Stimulated activated effector memory CD8-positive, alpha-beta T cell treated with anti-CD3 and anti-CD28 coated beads, Interleukin-12 subunit alpha, Interleukin-12 subunit beta, amount 100 ng/mL, for 72 hours (primary cell): ENCODE data around the gene STXBP5.
A peak's percentile ranks its signal among the peaks of the same experiment; 100 is the strongest.

Source experiments
- ATAC-seq: fragments of 150-1000 bp; cut with Tn5 transposase; 2 replicates; pipeline ENCODE4 v1.10.0; 2021
- DNase-seq, 2 donors: peaks; one replicate each; pipeline ENCODE4 v3.0.0; 2021 to 2022; ENCODE audit warnings: low spot score in 2 of 2
- H3K27ac Mint-ChIP-seq: one replicate; pipeline ENCODE4 v1.8.0; 2022; ENCODE audit warnings: mild to moderate bottlenecking, mixed read lengths
- H3K36me3 Mint-ChIP-seq: one replicate; pipeline ENCODE4 v1.8.0; 2022; ENCODE audit warnings: mild to moderate bottlenecking, mixed read lengths
- H3K4me1 Mint-ChIP-seq: one replicate; pipeline ENCODE4 v1.8.0; 2022; ENCODE audit warnings: mixed read lengths
- H3K4me3 Mint-ChIP-seq: one replicate; pipeline ENCODE4 v1.8.0; 2022; ENCODE audit warnings: mild to moderate bottlenecking, mixed read lengths
- H3K9me3 Mint-ChIP-seq: one replicate; pipeline ENCODE4 v1.8.0; 2022; ENCODE audit warnings: mixed read lengths

The STXBP5 gene

DNA sequence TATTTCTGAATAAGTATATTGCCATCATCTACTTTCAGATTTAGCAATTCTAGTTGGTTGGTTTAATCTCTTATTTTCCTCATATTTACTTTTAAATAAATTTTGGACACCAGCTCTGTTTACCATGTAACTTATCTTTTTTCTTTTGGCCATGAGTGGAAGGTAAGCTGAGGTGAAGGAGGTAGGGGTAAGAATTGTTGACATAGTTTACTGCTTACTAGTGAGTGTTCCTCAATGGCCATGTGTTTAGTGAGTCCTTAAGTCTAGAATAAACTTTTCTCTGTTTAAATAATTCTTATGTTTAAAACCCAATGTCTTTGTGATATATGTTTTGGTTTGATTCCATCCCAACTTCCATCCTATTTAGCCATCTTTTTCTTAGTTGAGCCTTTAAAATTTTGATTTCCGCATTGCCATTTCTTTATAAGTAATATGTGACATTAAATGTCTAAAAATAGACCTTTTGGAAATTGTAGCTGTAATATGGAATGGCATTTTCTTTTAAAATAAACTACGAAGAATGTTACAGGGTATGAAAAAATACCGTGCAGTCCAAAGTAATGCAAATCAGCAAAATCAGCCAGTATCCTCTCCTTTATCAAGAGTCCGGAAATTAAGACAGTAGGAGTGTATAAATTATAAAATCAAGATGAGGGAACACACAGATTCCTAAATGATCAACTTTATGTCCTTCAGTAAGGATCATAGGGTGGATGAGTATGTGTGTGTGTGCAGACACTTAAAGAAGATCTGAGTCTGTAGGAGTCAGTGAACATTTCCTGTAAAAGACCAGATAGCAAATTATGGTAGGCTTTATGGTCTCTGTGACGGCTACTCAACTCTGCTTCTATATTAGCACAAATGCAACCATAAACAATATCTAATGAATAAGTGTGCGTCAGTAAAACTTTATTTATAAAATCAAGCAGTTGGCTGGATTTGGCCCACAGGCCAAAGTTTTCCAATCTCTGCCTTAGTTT is 10.3 kb downstream of the STXBP5 start:
- no peak for DNase-seq
- no peak for ATAC-seq
- Mint-ChIP-seq H3K4me1 (peaks cover 21% of the 10 kb centered on the region), H3K9me3 (no peaks in the 10 kb centered on the region), H3K27ac (no peak overlapping the region), H3K36me3 (peaks cover 37% of the 10 kb centered on the region), H3K4me3 (no peak overlapping the region)

DNA sequence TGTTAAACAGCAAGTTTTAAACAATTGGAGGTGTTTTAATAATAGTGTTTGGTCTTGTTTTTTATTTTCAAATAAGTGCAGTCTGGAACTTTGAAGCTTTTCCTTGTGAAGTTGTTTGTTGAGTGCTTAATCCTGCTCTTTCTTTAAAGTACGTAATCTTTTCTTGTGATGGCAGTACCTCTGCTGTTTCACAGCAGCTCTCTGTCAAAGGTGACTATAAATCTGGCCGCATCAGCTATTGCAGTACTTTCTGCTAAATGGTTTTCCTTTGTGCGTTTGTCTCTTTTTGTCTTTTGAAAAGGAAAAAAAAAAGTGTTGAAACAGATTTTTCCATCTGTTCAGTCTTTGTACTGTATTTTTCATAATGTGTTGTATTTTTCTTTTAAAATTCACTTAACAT is 12.7 kb downstream of the STXBP5 start:
- ATAC-seq (no peak), DNase-seq (no peak)
- Mint-ChIP-seq H3K9me3 (no peaks in the 10 kb centered on the region), H3K4me3 (no peak overlapping the region), H3K36me3 (peaks cover 43% of the 10 kb centered on the region), H3K27ac (no peak overlapping the region), H3K4me1 (peaks cover 26% of the 10 kb centered on the region)

DNA sequence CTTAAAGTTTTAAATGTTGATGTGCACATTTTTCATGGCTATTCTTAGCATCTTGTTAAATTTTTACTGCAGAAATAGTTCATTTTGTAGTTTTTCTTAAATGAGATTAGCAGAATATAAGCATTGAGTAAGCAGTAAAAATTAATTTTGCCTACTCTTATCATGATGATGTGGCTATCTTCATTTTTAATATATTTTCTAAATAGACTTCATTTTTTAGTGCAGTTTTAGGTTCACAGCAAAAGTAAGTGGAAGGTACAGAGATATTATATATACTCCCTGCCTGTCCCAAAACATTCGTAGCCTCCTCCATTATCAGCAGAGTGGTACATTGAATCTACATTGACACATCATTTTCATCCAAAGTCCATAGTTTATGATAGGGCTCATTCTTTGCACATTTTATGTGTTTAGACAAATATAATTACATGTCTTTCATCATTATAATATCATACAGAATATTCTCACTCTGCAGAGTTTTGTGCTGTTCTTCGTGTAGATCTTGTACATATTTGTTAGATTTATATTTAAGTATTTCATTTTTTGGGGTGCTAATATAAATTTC is 13.7 kb downstream of the STXBP5 start:
- no peak for DNase-seq
- ATAC-seq, result no peak
- no peaks in the 10 kb centered on the region for H3K9me3 Mint-ChIP-seq
- H3K27ac Mint-ChIP-seq, result no peak overlapping the region
- H3K4me3 Mint-ChIP-seq, result no peak overlapping the region
- H3K4me1 Mint-ChIP-seq, result peaks cover 31% of the 10 kb centered on the region
- peaks cover 53% of the 10 kb centered on the region for H3K36me3 Mint-ChIP-seq

DNA sequence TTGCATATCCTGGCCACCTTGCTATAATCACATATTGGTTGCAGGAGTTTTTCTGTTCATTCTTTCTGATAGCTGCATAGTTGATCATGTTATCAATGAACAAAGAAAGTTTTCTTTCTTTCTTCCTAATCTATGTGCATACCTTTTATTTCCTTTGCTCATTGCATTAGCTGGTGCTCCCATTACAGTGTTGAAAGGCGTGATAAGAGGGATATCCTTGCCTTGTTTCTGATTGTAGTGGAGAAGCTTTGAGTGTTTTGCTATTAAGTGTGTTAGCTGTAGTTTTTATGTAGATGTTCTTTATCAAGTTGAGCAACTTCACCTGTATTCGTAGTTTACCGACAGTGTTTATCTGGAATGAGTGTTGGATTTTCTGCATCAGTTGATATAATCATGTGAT is 14.6 kb downstream of the STXBP5 start:
- H3K27ac Mint-ChIP-seq, result no peak overlapping the region
- peaks cover 31% of the 10 kb centered on the region for H3K4me1 Mint-ChIP-seq
- ATAC-seq (no peak), DNase-seq (no peak)
- no peak overlapping the region for H3K4me3 Mint-ChIP-seq
- H3K36me3 Mint-ChIP-seq, result peaks cover 54% of the 10 kb centered on the region
- H3K9me3 Mint-ChIP-seq, result no peaks in the 10 kb centered on the region

DNA sequence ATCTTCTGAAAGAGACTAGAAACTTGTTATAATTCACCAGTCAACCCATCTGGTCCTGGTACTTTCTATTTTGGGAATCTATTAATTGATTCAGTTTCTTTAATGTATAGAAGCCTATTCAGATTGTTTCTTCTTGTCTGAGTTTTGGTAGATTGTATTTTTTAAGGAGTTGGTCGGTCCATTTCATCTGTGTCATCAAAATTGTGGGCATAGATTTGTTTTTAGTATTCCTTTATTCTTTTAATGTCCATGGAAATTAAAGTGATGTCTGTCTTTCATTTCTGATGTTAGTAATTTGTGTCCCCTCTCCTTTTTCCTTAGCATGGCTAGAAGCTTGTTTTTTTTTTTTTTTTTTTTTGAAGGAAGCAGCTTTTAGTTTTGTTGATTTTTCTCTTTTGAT is 15.2 kb downstream of the STXBP5 start:
- Mint-ChIP-seq H3K36me3 (peaks cover 56% of the 10 kb centered on the region), H3K9me3 (no peaks in the 10 kb centered on the region), H3K4me3 (no peak overlapping the region), H3K27ac (no peak overlapping the region), H3K4me1 (peaks cover 31% of the 10 kb centered on the region)
- ATAC-seq (no peak), DNase-seq (no peak)

DNA sequence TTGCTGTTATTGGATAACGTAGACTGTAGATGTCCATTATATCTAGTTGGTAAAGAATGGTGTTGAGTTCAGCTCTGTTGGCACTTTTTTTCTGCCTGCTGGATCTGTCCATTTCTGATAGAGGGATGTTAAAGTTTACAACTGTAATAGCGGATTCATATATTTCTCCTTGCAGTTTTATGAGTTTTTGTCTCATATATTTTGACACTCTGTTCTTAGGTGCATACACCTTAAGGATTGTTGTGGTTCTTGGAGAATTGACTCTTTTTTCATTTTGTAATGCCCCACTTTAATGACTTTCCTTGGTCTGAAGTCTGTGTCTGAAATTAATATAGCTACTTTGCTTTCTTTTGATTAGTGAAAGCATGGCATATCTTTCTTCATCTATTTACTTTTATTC is 16.1 kb downstream of the STXBP5 start:
- no peak for ATAC-seq
- no peak for DNase-seq
- Mint-ChIP-seq H3K27ac (no peak overlapping the region), H3K36me3 (peaks cover 60% of the 10 kb centered on the region), H3K4me3 (no peak overlapping the region), H3K4me1 (peaks cover 31% of the 10 kb centered on the region), H3K9me3 (no peaks in the 10 kb centered on the region)

DNA sequence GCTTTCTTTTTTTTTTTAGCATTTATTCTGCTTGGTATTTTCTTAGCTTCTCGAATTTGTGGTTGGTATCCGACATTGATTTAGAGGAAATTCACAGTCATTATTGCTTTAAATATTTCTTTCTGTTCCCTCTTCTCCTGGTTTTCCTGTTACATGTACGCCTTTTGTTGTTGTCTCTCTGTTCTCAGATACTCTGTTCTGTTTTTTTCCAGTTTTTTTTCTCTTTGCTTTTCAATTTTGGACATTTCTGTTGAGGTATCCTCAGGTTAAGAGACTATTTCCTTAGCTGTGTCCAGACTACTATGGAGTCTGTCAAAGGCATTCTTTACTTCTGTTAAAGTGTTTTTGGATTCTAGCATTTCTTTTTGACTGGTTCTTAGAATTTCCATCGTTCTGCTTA is 17.5 kb downstream of the STXBP5 start:
- Mint-ChIP-seq H3K9me3 (no peaks in the 10 kb centered on the region), H3K4me3 (no peak overlapping the region), H3K36me3 (peaks cover 60% of the 10 kb centered on the region), H3K4me1 (peaks cover 38% of the 10 kb centered on the region), H3K27ac (peak overlapping the region; percentile 40)
- DNase-seq, result no peak
- ATAC-seq, result no peak

DNA sequence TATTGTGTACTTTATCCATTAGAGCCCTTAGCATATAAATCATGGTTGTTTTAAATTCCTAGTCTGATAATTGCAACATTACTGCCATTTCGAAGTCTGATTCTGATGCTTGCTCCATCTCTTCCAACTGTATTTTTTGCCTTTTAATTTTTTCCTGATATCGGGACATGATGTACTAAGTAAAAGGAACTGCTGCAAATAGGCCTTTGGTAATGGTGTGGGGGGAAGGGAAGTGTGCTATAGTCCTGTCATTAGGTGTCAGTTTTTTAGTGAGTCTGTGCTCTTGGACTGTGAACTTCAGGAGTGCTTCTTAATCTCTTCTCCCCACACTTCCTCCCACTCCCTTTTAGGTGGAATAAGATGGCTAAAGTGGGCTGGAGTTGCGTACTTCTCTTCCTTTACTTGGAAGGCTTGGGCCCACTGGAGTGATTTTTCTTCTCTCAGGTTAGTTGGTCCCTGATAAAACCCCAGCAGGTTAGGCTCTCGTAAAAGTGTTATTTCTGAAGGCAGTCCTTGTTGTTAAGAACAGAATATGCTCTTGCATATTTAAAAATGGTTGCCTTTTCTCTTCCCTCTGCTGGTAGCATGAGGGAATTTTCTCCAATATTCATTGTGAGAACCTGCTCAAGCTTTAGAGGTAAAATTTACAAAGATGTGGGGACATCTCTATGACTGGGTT is 18.1 kb downstream of the STXBP5 start:
- no peak for DNase-seq
- ATAC-seq, result no peak
- H3K36me3 Mint-ChIP-seq, result peaks cover 60% of the 10 kb centered on the region
- H3K27ac Mint-ChIP-seq, result peak overlapping the region; percentile 40
- no peak overlapping the region for H3K4me3 Mint-ChIP-seq
- H3K9me3 Mint-ChIP-seq, result no peaks in the 10 kb centered on the region
- peaks cover 43% of the 10 kb centered on the region for H3K4me1 Mint-ChIP-seq

DNA sequence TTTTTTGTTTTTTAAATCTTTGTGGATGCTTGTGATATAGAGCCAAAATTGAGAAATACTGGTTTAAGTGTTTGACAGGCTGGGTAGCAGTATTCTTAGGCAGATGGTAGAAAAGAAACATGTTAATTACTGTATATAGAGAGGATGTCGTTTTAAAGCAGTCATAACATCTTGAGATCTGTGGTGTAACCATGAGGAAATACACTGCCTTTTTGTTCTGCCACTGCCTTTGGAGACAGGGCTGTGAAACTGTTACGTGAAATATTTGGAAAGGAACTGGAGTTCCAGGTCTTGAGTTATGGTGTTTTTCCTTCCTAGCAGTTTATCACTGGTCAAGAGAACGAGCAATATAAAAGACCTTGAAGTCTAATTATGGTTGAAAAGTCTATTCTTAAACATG is 19.5 kb downstream of the STXBP5 start:
- Mint-ChIP-seq H3K27ac (no peak overlapping the region), H3K9me3 (no peaks in the 10 kb centered on the region), H3K36me3 (peaks cover 62% of the 10 kb centered on the region), H3K4me3 (no peak overlapping the region), H3K4me1 (peaks cover 52% of the 10 kb centered on the region)
- DNase-seq (no peak), ATAC-seq (no peak)

DNA sequence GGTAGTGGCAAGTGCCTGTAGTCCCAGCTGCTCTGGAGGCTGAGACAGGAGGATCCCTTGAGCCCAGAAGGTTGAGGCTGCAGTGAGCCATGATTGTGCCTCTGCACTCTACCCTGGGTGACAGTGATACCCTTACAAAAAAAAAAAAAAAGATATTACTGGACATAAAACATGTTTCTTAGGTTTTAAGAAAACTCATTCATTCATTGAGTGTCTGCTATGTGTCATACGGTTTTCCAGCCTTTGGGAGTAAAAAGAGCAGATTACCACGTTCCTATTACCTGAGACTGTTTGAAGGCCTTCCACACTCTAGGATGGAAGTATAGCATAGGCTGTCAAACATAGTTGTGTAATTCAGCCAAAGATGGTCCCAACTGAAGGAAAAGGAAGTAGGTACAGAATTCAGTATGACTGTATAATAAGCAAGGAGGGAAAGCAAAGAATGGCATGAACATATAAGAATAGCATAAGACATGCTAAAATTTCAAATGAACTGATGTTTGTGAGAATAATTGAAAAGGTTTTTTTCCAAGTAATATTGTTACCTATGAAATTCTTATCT is 22.0 kb downstream of the STXBP5 start:
- peaks cover 36% of the 10 kb centered on the region for H3K4me1 Mint-ChIP-seq
- H3K9me3 Mint-ChIP-seq, result no peaks in the 10 kb centered on the region
- no peak for ATAC-seq
- no peak for DNase-seq
- peaks cover 49% of the 10 kb centered on the region for H3K36me3 Mint-ChIP-seq
- no peak overlapping the region for H3K27ac Mint-ChIP-seq
- no peak overlapping the region for H3K4me3 Mint-ChIP-seq

DNA sequence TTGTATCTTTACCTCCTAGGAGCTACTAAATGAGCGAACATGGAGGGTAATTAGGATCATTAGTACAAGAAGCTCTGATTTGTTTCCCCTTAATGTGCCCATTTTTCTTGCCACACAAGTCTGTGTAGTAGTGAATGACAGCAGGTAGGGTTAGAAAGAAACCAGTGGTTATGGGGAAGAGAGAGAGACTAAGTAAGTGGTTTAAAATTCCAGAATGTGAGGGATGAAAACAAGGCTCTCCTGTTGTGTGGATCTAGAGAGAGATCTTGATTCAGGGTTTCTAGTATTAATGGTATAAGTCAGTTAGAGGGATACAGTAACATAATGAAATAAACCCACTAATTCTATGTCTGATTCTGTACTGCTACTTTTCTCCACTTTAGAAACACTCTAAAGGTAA is 22.7 kb downstream of the STXBP5 start:
- no peak overlapping the region for H3K27ac Mint-ChIP-seq
- H3K9me3 Mint-ChIP-seq, result no peaks in the 10 kb centered on the region
- peaks cover 44% of the 10 kb centered on the region for H3K36me3 Mint-ChIP-seq
- no peak overlapping the region for H3K4me3 Mint-ChIP-seq
- ATAC-seq (no peak), DNase-seq (no peak)
- peaks cover 31% of the 10 kb centered on the region for H3K4me1 Mint-ChIP-seq

DNA sequence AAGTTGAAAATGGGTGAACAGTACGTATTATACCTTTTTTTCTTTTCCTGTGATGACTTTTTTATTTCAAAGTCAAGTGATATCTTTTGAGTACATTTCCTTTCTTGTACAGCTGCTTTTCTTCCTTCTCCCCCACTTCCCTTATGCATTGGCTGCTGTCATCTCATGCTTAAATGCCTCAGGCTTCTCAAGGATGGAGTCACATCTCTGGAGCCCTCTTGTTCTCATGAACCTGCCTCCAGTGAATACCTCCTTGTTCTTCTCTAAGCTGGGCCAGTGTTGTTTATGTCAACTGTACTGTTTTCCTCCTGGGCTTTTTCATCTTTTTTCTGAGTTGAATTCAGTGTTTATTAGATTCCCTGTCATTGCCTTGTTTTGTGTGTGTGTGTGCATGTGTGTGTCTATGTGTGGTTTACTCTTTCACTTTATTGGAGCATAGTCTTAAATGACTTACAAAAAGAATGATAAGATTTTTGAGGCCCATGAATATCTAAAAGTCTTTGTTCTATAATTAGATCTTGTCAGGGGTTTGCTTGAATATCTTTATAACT is 23.6 kb downstream of the STXBP5 start:
- H3K4me3 Mint-ChIP-seq, result no peak overlapping the region

DNA sequence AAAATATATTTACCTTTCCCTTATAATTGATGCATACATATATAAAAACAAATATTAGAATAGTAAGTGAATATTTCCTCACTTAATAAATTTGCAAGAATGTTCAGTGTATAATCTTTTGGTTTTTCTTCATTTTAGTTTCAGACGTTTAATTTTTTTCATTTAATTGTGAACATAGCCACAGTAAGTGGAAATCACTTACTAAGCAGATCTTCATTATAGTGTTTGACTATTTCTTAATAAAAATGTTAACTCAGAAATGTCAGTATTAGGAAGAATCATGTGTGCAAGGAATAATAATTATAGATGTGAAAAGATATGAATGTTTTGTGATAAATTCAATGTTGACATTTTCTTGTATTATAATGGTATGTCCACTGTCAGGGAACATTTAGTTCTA is 27.4 kb downstream of the STXBP5 start:
- peaks cover 17% of the 10 kb centered on the region for H3K36me3 Mint-ChIP-seq
- no peak overlapping the region for H3K4me3 Mint-ChIP-seq
- no peak for DNase-seq
- peaks cover 25% of the 10 kb centered on the region for H3K4me1 Mint-ChIP-seq
- H3K9me3 Mint-ChIP-seq, result no peaks in the 10 kb centered on the region
- no peak for ATAC-seq
- H3K27ac Mint-ChIP-seq, result no peak overlapping the region

More for the DNA sequence above, 23.6 kb downstream of the STXBP5 start:
- no peak for ATAC-seq
- Mint-ChIP-seq H3K4me1 (peaks cover 25% of the 10 kb centered on the region), H3K9me3 (no peaks in the 10 kb centered on the region), H3K36me3 (peaks cover 34% of the 10 kb centered on the region), H3K27ac (peak overlapping the region; percentile 12)
- no peak for DNase-seq

DNA sequence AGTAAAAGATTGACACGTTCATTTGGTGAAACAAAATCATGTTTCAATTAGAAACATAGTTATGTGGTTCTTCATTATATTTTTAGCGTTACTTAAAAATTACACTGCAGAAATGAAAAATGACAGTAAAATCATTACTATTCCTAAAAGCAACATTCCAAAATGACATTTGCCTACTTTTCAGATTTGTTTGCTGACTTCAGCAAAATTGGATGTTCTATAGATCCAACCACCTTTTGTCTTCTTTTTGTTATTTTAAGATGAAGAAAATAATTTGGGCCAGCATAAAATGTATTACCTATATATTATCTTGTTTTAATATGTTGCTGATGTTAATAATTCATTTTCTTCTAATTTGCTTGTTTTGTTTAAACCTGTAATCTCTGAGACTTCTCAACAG is 30.5 kb downstream of the STXBP5 start:
- no peak for DNase-seq

DNA sequence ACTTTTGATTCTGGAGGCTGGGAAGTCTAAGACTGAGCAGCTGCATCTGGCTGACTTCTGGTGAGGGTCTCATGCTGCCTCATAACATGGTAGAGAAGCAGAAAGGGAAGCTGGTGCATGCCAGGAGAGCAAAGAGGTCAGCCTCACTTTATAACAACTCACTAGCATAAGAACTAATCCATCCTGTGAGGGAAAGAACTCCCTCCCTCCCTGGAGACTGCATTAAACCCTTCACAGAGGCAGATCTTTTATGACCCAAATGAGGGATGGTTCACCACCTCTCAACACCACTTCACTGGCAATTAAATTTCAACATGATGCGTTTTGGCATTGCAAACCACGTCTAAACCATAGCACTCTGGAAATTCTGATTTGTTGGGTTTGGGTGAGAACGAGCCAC is 33.9 kb downstream of the STXBP5 start:
- H3K36me3 Mint-ChIP-seq, result peaks cover 52% of the 10 kb centered on the region
- DNase-seq (no peak), ATAC-seq (no peak)
- peaks cover 5% of the 10 kb centered on the region for H3K4me1 Mint-ChIP-seq
- no peak overlapping the region for H3K27ac Mint-ChIP-seq
- H3K4me3 Mint-ChIP-seq, result no peak overlapping the region
- no peaks in the 10 kb centered on the region for H3K9me3 Mint-ChIP-seq

More for the DNA sequence above, 30.5 kb downstream of the STXBP5 start:
- peaks cover 6% of the 10 kb centered on the region for H3K4me1 Mint-ChIP-seq
- no peak overlapping the region for H3K4me3 Mint-ChIP-seq
- H3K9me3 Mint-ChIP-seq, result no peaks in the 10 kb centered on the region
- ATAC-seq, result no peak
- no peak overlapping the region for H3K27ac Mint-ChIP-seq
- peaks cover 40% of the 10 kb centered on the region for H3K36me3 Mint-ChIP-seq
